Smooth muscle cell (in vitro differentiated cells): Measurements from ENCODE around the gene RMC1. TPM values are rescaled to one million over a fixed set of nuclear protein-coding genes. Genes with fewer than 3 reads are reported as not detected.

ENCODE experiments used
- DNase-seq: peaks from one replicate; lab custom pipeline; 2025; ENCODE audit not compliant: unreplicated experiment; lab: John Stamatoyannopoulos, UW
- H2AFZ ChIP-seq: fragments of 200-600 bp; sonication (generic); 2 replicates; pipeline ENCODE4 v1.6.0; 2016; ENCODE audit warnings: antibody characterized with exemption, low read depth, mild to moderate bottlenecking
- H3F3A ChIP-seq: fragments of 200-600 bp; sonication (generic); 2 replicates; pipeline ENCODE4 v1.6.0; 2017; ENCODE audit warnings: antibody characterized with exemption, low read depth
- H3K27ac ChIP-seq: fragments of 200-600 bp; sonication (generic); 2 replicates; pipeline ENCODE4 v1.5.1; 2016; ENCODE audit warnings: low read depth, mild to moderate bottlenecking
- H3K27me3 ChIP-seq: fragments of 200-600 bp; sonication (generic); 2 replicates; pipeline ENCODE4 v1.6.1; 2016; ENCODE audit warnings: low read depth, mild to moderate bottlenecking
- H3K36me3 ChIP-seq: fragments of 200-600 bp; sonication (generic); 2 replicates; pipeline ENCODE4 v1.5.1; 2016; ENCODE audit warnings: low read depth
- H3K4me1 ChIP-seq: fragments of 200-600 bp; sonication (generic); 2 replicates; pipeline ENCODE4 v1.5.1; 2016; ENCODE audit warnings: low read depth
- H3K4me2 ChIP-seq: fragments of 200-600 bp; sonication (generic); 2 replicates; pipeline ENCODE4 v1.6.0; 2016; ENCODE audit warnings: mild to moderate bottlenecking
- H3K4me3 ChIP-seq: fragments of 200-600 bp; sonication (generic); 2 replicates; pipeline ENCODE4 v1.5.1; 2016; ENCODE audit warnings: mild to moderate bottlenecking
- H3K79me2 ChIP-seq: fragments of 200-600 bp; sonication (generic); 2 replicates; pipeline ENCODE4 v1.6.0; 2016; ENCODE audit warnings: low read depth, mild to moderate bottlenecking
- H3K9ac ChIP-seq: fragments of 200-600 bp; sonication (generic); 2 replicates; pipeline ENCODE4 v1.6.0; 2016; ENCODE audit warnings: low read depth
- H3K9me3 ChIP-seq: fragments of 200-600 bp; sonication (generic); replicated peaks from 2 replicates; pipeline ENCODE4 v1.5.1; 2016; ENCODE audit warnings: low read depth
- H4K20me1 ChIP-seq: fragments of 200-600 bp; sonication (generic); 2 replicates; pipeline ENCODE4 v1.6.0; 2016; ENCODE audit warnings: low read depth
- CTCF ChIP-seq: fragments of 200-600 bp; sonication (generic); IDR thresholded peaks from 2 replicates; pipeline ENCODE4 v1.5.1; 2017; ENCODE audit warnings: borderline replicate concordance, mild to moderate bottlenecking, antibody characterized with exemption; ENCODE audit not compliant: insufficient read depth, poor library complexity, severe bottlenecking
- WGBS: methylation state at CpG from one replicate; pipeline ENCODE4 v1.1.7; 2016; ENCODE audit warnings: low lambda C conversion rate; 5-methylcytosine and 5-hydroxymethylcytosine counted together
- polyA plus RNA-seq: library from polyadenylated mRNA; unstranded; fragments of >200 nt; fragmentation: Nextera tagmentation; extraction: Ambion mirVana; gene quantifications from 2 replicates; pipeline ENCODE4 v1.2.1, GENCODE V29; 2016
- total RNA-seq: library from RNA; depleted of rRNA; stranded (reverse); fragments of >200 nt; gene quantifications from 2 replicates; pipeline ENCODE4 v1.2.3, GENCODE V29; 2014

RMC1 gene
- total and polyA plus RNA-seq, 2 experiments from 2014 or later = 20.6 to 20.7 TPM

DNA sequence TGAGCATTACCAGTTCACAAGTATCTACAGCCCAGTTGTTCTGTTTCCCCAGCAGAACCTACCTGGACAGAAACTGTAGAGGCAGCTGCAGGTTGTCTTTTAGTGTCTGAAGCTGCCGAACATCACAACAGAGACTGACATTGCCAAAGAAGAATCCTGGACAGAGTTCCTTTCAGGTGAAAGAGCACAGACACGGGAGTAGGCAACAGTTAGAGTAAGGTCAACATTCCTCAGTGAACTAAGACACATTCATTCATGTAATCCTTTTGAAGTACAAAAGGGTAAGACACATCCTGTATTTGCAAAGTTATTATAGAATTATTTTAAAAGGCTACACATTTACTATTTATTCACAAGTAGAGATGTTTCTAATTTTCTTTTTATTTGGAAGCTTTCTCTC, 68.7 kb downstream of the RMC1 start:
- 73% methylated on average over 2 of the region's 2 CpGs for WGBS
- Histone ChIP-seq H3K9me3 (no peaks in the 10 kb centered on the region), H3K4me1 (no peaks in the 10 kb centered on the region), H3K4me2 (no peak overlapping the region), H3K9ac (no peak overlapping the region), H3K27me3 (no peaks in the 10 kb centered on the region), H3K27ac (peak overlapping the region; percentile 21), H3K4me3 (no peak overlapping the region), H4K20me1 (peaks cover 55% of the 10 kb centered on the region), H3K79me2 (peaks cover 10% of the 10 kb centered on the region), H3F3A (peaks cover 12% of the 10 kb centered on the region), H3K36me3 (peaks cover 8% of the 10 kb centered on the region), H2AFZ (no peak overlapping the region)
- TF ChIP-seq CTCF = no peak
- DNase-seq = no peak

DNA sequence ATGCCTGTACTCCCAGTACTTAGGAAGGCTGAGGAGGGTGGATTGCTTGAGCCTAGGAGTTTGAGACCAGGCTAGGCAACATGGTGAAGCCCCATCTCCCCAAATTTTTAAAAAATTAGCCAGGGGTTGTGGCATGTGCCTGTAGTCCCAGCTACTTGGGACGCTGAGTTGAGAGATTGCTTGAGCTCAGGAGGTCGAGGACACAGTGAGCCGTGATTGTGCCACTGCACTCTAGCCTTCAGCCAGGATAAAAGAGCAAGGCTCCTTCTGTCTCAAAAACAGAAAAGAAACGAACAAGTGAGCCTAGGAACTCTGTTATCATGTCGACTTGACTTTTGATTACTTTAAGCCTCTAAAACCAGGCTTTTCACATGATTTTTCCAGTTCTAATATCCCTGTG, 69.3 kb downstream of the RMC1 start:
- Histone ChIP-seq H3K27ac (no peak overlapping the region), H3K4me1 (no peaks in the 10 kb centered on the region), H3F3A (peaks cover 12% of the 10 kb centered on the region), H4K20me1 (peaks cover 55% of the 10 kb centered on the region), H3K79me2 (peaks cover 10% of the 10 kb centered on the region), H3K36me3 (peaks cover 4% of the 10 kb centered on the region), H3K4me3 (no peak overlapping the region), H2AFZ (no peak overlapping the region), H3K27me3 (no peaks in the 10 kb centered on the region), H3K9ac (no peak overlapping the region), H3K9me3 (no peaks in the 10 kb centered on the region), H3K4me2 (no peak overlapping the region)
- no peak for DNase-seq
- TF ChIP-seq CTCF = no peak
- WGBS = 87% methylated on average over 5 of the region's 5 CpGs

DNA sequence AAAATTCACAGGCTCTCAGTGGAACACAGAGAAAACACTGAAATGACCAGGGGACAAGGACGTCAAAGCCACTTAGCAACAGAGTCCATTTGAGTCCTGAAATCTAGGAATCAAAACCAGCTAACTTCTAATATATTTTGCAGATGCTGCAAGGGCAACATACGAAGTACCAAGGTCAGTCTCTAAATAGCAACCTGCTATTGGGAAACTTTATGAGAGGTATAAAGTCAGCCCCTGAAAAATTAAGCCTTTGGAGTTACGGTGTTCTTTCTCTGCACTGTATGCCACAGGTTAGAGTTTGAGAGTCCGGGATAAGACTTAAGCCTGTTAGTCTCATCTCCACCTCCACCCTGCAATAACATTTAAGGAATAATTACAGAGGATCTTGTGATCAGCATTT, 69.7 kb downstream of the RMC1 start:
- no peak for DNase-seq
- H3K9ac ChIP-seq = no peak overlapping the region
- TF ChIP-seq CTCF = no peak
- no peaks in the 10 kb centered on the region for H3K9me3 ChIP-seq
- H2AFZ ChIP-seq = no peak overlapping the region
- no peaks in the 10 kb centered on the region for H3K27me3 ChIP-seq
- peaks cover 12% of the 10 kb centered on the region for H3F3A ChIP-seq
- no peaks in the 10 kb centered on the region for H3K4me1 ChIP-seq
- peaks cover 11% of the 10 kb centered on the region for H3K79me2 ChIP-seq
- peak overlapping the region; percentile 87 for H3K27ac ChIP-seq
- WGBS = 92% methylated on average over 4 of the region's 4 CpGs
- H3K4me2 ChIP-seq = no peak overlapping the region
- no peak overlapping the region for H3K4me3 ChIP-seq
- peaks cover 56% of the 10 kb centered on the region for H4K20me1 ChIP-seq
- H3K36me3 ChIP-seq = peaks cover 4% of the 10 kb centered on the region

DNA sequence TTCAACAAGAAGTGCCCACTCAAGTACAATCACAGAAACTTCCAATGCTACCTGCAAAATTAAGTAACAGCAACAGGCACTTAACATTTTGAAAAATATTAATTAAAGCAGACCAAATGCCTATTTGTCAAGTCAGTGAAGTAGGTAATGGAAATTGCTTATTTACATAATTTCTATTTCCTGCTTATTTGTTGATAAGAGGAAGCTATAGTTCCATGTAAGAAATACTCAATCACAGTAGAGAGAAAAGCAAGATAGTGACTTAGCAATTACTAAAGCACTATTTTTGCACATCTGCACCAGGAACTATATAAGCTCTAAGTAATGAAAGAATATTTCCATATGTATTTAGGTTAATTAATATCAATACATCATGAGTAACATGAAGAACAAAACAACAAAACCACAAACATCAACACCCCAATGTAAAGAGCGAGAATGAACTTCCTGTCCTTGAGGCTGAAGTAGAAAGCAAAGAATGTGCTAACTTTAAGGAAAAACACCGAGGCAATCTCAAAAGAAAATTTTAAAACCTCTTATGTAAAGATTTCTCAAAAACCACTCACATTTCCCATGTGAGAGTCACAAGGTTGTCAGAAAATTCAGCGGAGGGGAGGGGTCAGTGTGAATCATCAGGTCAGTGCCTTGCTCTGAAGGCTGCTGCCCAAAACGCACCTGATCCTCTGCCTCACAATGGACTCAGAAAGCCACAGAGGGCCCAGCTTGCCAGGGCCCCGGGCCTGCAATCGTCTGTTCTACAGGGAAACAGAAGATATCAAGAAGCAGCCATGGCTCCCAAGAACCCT, 70.5 kb downstream of the RMC1 start:
- Histone ChIP-seq H3K4me1 (no peaks in the 10 kb centered on the region), H3K9ac (peak overlapping the region; percentile 20), H3K79me2 (peaks cover 19% of the 10 kb centered on the region), H3K4me3 (no peak overlapping the region), H3K4me2 (peak overlapping the region; percentile 63), H3K27me3 (no peaks in the 10 kb centered on the region), H2AFZ (no peak overlapping the region), H3K36me3 (peaks cover 4% of the 10 kb centered on the region), H3K9me3 (no peaks in the 10 kb centered on the region), H3F3A (peaks cover 12% of the 10 kb centered on the region), H3K27ac (peak overlapping the region; percentile 87), H4K20me1 (peaks cover 64% of the 10 kb centered on the region)
- DNase-seq = no peak
- WGBS = 26% methylated on average over 6 of the region's 6 CpGs
- TF ChIP-seq CTCF = no peak
